ENCODE data around the gene LRSAM1. TPM values are rescaled to one million over a fixed set of nuclear protein-coding genes. Genes with fewer than 3 reads are reported as not detected.

The LRSAM1 gene
- total and polyA plus RNA-seq, 7 donors, result 8.3 to 17.7 (median 13.3) TPM

Other genes with a start within 250 kb of the LRSAM1 start
- 1 to 10 TPM; 2.2 to 4.8 (median 3.1) TPM for gene GARNL3, start 186.7 kb upstream of the LRSAM1 start, total RNA-seq
- 1 to 10 TPM; 1.2 to 1.9 (median 1.7) TPM for gene GARNL3, start 186.7 kb upstream of the LRSAM1 start, polyA plus RNA-seq
- 10 to 100 TPM; 15.8 to 18.7 (median 16.3) TPM for gene SLC2A8, start 54.3 kb upstream of the LRSAM1 start, total RNA-seq
- 10 to 100 TPM; 13.2 to 20.3 (median 19.0) TPM for gene SLC2A8, start 54.3 kb upstream of the LRSAM1 start, polyA plus RNA-seq
- 10 to 100 TPM in 2 of 4 donors, 1 to 10 TPM in 2; 4.4 to 10.7 (median 9.1) TPM for gene ZNF79, start 27.1 kb upstream of the LRSAM1 start, total RNA-seq
- gene ZNF79, start 27.1 kb upstream of the LRSAM1 start, polyA plus RNA-seq, result 1 to 10 TPM; 2.7 to 6.0 (median 2.8) TPM
- 1,000 to 10,000 TPM in 1 of 4 donors, 100 to 1,000 TPM in 3; 748 to 1,111 (median 831) TPM for gene RPL12, start 104 bp upstream of the LRSAM1 start, total RNA-seq
- 1,000 to 10,000 TPM; 1,171 to 2,317 (median 1,895) TPM for gene RPL12, start 104 bp upstream of the LRSAM1 start, polyA plus RNA-seq
- 10 to 100 TPM in 2 of 4 donors, 1 to 10 TPM in 2; 6.1 to 12.3 (median 8.9) TPM for gene STXBP1, start 160.8 kb downstream of the LRSAM1 start, total RNA-seq
- 1 to 10 TPM; 2.8 to 6.7 (median 3.2) TPM for gene STXBP1, start 160.8 kb downstream of the LRSAM1 start, polyA plus RNA-seq

Data from psoas muscle (tissue), 7 donors.